Stimulated activated CD8-positive, alpha-beta memory T cell treated with anti-CD3 and anti-CD28 coated beads, Interleukin-12 subunit alpha, Interleukin-12 subunit beta, amount 100 ng/mL, for 24 hours (primary cell): ENCODE results near the gene FAM180A.
"Not testable (repeated sequence)": the region's sequence is repeated elsewhere in the genome, so short reads cannot be mapped to it uniquely, and the experiment has no call there.

Source experiments
- DNase-seq: peaks from one replicate; pipeline ENCODE4 v3.0.0-alpha.2; 2020; ENCODE audit errors: extremely low read depth

The FAM180A gene

GRCh38 chr7:135713836-135714470 is 34.7 kb downstream of the FAM180A start:
- DNase-seq = no peak

DNA sequence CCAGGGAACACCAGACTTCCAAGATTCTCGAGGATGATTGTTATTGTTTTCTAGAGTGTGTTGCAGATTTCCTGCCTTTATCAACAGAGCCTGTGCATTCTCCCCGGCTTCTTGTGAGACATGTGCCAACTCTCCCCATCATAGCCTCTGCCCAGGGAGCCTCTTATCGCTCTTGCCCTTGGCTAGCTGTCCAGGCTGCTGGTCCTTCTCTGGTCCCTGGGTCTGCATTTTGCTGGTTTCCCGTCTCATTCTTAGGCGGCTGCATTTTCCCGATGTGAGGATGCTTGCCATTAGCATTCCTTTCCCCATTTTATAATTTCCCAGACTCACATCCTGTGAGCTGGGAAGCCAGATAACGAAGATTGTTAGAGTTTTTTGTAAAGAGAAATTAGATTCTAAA is 35.8 kb downstream of the FAM180A start:
- no peak for DNase-seq

DNA sequence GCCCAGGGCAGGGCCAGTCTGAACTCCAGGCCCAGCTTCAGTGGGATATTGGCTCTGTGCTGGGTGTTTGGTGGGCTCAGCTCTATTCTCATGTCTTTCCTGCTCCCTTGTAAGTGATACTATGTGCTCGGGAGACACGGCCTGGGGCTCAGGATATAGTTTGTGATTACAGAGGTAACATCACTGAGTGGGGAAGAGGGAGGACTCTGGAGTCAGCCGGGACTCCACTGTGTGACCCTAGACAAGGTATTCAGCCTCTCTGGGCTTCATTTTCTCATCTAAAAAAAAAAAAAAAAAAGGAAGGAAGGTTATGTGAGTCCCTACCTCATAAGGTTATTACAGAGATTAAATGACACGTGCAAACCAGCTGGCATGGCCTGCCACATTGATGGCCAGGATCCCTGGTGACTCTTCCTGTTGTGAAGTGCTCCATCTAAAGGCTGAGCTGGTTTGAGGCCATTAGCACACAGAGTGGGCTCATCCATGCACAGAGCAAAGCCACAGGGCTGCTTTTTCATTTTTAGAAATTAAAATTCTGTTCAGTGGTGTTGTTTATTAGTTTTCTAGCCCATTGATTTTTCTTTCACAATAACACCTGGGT is 36.3 kb downstream of the FAM180A start:
- DNase-seq = no peak

DNA sequence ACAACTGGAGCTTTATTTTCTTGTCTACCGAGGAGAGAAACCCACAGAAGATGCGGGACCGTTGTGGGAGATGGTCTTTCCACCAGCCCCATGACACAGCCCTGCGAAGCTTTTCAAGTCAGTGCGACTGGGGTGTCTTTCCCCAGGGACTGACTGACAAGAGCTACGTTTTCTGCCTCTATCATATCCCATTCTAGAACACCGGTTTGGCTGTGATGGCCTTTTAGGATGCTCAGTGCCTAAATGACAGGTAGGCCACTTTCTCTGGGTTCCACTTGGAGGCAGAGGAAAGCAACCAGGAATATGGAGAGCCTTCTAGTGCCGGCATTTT is 37.5 kb downstream of the FAM180A start:
- DNase-seq = no peak

- no peak for DNase-seq
Measured at GRCh38 chr7:135710417-135711138, 38.0 kb downstream of the FAM180A start.

GRCh38 chr7:135709508-135709907 is 39.1 kb downstream of the FAM180A start:
- no peak for DNase-seq

GRCh38 chr7:135708041-135708440 is 40.6 kb downstream of the FAM180A start:
- DNase-seq = no peak

- DNase-seq = no peak
Measured at GRCh38 chr7:135707570-135707966, 41.0 kb downstream of the FAM180A start.

DNA sequence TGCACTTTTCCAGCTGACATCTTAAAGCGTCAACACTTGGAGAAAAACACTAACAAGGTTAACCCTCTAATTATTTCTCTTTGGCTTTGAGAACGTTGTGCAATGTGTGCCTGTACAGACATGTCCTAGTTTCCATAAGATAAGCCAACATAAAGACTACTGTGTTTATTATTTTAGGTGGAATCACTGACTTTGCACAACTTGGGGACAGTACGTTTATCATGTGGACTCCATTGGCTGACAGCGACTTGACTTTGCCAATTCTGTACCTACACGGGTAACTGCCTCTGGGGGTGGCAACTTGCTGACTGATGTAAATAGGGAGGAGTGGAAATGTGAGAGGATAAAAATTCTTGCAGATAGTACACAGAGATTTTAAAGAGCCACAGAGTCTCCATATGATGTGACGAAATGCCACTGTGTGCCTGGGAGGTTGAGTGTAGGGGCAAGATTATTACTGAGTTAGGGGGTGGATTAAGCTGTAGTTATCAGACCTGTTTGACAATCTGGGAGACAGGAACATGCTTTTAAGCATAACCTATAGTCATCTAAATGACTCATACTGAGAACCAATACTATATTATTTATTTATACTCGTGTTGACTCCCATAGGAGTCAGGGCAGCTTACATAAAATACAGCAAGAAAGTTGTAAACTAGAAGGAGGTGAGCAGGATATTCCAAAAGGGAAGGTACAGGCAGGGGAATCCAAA is 41.6 kb downstream of the FAM180A start:
- DNase-seq = no peak

- DNase-seq = no peak
Measured at GRCh38 chr7:135706038-135706742, 42.4 kb downstream of the FAM180A start.

GRCh38 chr7:135704698-135705097 is 43.9 kb downstream of the FAM180A start:
- no peak for DNase-seq

- no peak for DNase-seq
Measured at GRCh38 chr7:135704074-135704473, 44.5 kb downstream of the FAM180A start.

GRCh38 chr7:135697276-135698049 is 51.1 kb downstream of the FAM180A start:
- DNase-seq = no peak

DNA sequence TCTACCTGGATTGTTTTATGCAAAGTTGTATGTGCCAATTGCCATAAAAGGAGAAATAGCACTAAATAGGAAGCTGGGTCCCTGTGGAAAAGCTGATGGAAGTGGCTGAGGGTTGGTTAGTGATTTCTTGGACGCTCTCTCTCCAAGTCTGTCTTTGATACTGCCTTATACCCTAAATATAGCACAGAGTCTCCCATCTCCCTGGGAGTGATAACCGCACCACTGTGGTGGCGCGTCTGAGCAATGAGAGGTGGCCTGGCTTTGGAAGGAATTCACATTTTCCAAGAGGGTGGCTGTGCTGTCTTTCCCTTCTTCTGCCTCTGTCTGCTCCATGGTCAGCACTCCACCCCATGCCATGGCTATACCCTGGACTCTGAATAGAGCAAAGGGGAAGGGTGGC is 55.1 kb downstream of the FAM180A start:
- DNase-seq = no peak

DNA sequence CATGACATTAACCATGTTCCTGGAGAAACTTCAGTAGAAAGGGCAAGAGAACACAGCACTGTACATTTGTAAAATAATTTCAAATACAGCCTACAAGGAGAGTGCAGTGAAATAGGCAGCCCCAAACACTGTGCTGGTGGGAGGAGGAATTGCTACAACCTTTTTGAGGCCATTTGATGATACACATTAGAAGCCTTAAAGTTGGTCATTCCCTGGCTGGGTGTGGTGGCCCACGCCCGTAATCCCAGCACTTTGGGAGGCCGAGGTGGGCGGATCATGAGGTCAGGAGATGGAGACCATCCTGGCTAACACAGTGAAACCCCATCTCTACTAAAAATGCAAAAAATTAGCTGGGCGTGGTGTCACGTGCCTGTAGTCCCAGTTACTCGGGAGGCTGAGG is 56.0 kb downstream of the FAM180A start:
- DNase-seq = not testable (repeated sequence)

DNA sequence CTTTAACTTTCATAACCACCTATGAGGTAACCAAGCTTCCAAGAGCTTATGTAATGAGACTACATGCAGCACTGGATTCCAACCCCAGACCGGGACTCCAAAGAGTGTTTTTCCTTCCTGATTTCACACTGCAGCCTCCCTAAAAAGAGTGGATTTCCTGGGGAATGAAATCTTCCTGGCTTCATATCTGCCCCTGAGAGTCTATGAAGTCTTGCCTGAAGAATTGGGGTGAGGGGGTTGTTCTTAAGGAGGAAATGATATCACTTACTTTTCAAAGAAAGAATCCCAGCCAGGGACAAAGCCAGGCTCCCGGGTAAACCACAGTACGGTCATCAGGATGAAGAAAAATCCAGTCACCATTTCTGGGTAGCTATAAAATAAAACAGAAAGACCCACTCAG is 56.6 kb downstream of the FAM180A start:
- no peak for DNase-seq

DNA sequence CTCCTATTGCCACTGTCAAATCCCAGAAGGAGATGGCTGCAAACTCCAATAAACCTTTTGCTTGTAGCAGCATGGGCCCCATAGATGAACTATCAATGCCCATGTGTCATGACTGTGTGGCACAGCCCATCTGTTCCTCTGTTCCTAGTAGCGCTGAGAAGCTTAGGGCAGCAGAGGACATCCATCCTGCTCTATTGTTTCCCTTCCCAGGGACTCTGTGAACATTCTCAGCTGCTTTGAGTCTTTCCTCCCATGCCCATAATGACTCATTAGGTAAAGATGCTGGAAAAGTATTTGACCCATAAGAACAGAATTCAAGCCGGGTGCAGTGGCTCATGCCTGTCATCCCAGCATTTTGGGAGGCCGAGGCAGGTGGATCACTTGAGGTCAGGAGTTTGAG is 58.0 kb downstream of the FAM180A start:
- no peak for DNase-seq

DNA sequence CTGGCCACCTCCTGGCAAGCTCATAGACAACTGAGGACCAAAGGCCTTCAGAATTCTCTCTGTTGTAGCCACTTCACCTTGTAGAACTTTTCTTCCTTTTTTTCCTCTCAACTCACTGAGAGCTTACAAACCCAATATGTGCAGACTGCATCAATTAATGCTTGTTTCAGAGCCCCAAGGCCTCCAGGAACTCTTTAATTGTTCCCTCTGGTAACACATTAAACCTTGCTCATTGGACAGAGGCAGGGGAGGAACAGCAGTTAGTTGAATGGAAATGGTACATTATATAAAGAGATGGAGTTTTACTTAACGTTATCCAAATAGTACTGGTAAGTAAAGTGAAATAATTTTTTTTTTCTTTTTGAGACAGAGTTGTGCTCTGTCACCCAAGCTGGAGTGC is 61.1 kb downstream of the FAM180A start:
- no peak for DNase-seq

DNA sequence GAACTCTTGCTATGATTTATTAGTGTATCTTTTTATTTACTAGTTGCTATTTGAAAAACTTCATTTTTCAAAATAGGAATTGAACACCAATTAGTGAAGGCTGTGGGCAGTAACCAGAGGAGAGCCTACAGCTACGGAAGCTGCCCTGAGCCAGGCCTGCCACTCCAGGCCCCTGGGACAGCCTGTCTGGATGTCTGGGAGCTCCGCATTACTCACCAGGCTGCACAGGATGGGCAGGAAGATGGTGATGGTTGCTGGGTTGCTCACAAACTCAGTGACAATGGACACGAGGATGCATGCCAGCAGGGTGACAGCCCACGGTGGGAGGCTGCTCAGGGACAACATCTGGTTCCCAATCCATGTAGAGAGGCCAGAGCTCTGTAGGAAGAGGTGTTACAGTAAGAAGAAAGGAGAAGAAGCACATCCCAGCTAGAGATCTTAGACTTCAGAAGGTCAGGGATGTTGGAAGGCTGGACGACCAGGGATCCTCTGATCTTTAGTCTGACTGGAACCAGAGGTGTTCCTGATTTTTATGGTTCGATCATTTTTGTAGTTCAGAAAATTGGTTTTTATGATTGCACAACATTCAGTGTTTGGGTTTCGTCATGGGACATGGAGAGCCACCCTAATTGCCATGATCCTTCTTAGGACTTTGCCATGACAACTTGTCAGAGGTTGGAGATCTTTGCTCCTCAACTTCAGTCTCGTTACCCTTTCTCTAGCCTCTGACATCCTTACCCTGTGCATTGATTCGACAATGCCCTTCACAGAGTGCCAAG is 63.1 kb downstream of the FAM180A start:
- DNase-seq = no peak

DNA sequence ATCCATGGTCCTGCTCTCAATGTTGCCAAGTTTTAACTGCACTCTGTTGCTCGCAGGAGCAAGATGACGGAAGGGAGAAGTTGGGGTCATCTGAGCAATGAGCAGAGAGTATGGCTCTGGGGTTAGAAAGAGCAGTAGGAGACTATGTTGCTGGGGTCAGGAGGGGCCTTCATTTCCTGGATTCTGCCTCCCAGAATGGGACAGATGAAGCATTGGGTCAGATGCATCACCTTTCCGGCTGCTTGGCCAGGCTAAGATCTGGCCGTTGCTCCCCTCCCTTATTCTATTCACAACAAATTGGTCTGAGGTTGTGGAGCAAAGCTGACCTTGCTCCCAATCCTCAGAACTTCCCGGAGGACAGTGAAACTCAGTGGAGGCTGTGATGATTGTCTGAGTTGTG is 63.9 kb downstream of the FAM180A start:
- no peak for DNase-seq

DNA sequence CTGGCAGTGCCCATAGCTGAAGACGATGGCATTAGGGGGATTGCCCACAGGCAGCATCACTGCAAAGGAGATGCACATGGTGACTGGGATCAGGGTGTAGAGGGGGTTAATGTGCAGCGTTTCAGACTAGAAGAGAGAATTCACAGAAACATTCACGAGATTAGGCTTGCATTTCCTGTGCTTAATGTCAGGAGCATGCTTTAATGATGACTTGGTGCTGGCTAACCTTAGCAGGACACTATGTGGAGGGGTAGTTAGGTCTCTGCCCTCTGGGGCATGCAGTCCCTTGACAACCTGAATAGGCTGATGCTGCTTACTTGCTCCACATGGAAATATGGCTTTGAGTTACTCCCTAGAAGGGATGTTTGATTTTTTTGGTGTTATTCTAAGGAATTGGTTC is 64.5 kb downstream of the FAM180A start:
- no peak for DNase-seq
